Epithelial cell of proximal tubule (primary cell): Measurements from ENCODE around the gene RALGAPA2. TPM values are rescaled to one million over a fixed set of nuclear protein-coding genes. Genes with fewer than 3 reads are reported as not detected.

ENCODE experiments used
- DNase-seq: peaks from one replicate; pipeline ENCODE4 v3.0.0-alpha.2; 2011; ENCODE audit warnings: low read depth
- H3K4me3 ChIP-seq: 2 replicates; pipeline ENCODE4 v1.5.1; 2011; ENCODE audit warnings: low read depth, mild to moderate bottlenecking, low read length
- total RNA-seq: library from RNA; depleted of rRNA; stranded (reverse); fragments of >200 nt; gene quantifications from 2 replicates; pipeline ENCODE4 v1.2.3, GENCODE V29; 2015
- TF ChIP-seq, protein P1 (sequence below): conservative IDR thresholded peaks from 2 replicates; pipeline ENCODE4 v1.5.1; 2012; ENCODE audit warnings: low read depth, mild to moderate bottlenecking, low read length

The RALGAPA2 gene
- total RNA-seq, 1 donor from 2014 or later = 13.8 TPM

DNA sequence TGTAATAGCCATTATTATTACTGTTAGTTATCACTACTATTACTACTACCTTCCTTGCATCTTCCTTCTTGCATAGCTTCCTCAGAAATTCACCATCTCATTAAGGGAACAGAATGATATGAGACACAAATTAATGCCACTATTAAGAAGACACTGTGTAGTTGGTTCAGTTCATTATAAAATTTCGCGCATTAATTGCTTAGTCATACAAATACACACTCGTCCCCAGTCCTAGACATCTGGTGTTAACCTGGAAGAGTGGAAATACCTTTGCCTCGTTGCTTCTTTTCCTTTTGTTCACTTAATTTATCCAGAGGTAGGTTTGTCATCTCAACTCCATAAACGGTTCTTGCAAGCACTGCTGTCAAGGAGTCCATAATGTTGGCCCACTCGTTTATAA lies 107.5 kb downstream of the RALGAPA2 start:
- no peak overlapping the region for H3K4me3 ChIP-seq
- no peak for DNase-seq
- TF ChIP-seq, protein P1, sequence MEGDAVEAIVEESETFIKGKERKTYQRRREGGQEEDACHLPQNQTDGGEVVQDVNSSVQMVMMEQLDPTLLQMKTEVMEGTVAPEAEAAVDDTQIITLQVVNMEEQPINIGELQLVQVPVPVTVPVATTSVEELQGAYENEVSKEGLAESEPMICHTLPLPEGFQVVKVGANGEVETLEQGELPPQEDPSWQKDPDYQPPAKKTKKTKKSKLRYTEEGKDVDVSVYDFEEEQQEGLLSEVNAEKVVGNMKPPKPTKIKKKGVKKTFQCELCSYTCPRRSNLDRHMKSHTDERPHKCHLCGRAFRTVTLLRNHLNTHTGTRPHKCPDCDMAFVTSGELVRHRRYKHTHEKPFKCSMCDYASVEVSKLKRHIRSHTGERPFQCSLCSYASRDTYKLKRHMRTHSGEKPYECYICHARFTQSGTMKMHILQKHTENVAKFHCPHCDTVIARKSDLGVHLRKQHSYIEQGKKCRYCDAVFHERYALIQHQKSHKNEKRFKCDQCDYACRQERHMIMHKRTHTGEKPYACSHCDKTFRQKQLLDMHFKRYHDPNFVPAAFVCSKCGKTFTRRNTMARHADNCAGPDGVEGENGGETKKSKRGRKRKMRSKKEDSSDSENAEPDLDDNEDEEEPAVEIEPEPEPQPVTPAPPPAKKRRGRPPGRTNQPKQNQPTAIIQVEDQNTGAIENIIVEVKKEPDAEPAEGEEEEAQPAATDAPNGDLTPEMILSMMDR = no peak

DNA sequence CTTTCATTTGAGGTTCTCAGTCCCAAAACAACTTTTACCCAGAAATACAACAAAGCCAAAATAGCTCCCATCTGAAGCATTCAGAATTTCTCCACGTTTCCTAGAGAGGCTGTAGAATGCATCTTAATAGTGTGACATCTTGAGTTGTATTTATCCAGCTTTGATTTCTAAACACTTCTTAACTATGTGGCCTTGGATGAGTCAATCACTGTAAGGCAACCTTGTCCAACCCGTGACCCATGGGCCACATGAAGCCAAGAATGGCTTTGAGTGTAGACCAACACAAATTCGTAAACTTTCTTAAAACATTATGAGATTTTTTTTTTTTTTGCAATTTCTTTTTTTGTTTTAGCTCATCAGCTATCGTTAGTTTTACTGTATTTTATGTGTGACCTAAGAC lies 108.1 kb downstream of the RALGAPA2 start:
- no peak overlapping the region for H3K4me3 ChIP-seq
- DNase-seq = no peak
- TF ChIP-seq, protein P1 = no peak

DNA sequence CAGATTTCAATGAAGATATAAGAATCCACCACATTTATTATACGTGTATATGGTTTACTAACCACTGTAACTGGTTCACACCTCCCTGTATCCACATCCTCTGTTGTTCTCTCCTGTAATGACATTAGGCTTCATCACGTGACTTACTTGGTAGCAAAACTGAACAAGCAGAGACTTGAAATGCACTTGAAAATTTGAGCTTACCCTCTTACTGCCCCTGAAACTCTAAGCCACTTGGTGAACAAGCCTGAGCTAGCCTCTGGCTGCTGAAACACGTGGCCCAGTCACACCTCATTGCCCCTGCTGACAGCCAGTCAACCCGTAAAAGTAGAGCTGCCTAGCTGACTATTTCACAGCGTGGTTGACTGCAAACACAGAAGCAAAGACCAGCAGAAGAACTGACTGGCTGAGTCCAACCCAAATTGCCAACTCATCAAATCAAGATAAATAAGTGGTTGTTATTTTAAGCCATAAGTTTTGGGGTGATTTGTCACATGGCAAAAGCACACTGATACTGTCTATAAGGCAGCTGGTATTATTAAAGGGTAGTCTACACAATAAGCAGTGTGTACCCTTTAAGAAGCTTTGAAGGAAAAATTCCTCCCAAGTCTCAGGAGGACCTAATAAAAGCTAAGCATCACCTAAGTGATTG lies 109.0 kb downstream of the RALGAPA2 start:
- TF ChIP-seq, protein P1 = no peak
- peak; percentile 32 for DNase-seq

DNA sequence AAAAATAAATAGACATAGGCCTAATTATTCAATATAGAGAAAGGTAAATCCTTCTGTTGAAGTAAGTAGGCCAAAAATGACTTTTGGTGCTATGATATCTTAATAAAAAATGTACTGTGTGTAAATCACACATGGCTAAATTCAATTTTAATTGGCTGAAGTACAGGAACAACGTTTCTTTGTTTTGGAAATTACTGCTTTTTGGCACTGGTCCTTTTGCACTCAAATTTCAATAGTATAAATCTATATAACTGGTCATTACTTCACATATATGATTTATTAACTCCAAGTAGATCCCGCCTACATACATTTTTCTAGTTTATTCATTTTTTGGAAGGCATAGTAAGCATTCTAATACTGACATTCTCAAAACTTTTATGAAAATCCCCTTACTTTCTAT lies 114.5 kb downstream of the RALGAPA2 start:
- DNase-seq = no peak
- H3K4me3 ChIP-seq = no peak overlapping the region
- TF ChIP-seq, protein P1 = no peak

More for the DNA sequence above, 109.0 kb downstream of the RALGAPA2 start:
- H3K4me3 ChIP-seq = no peak overlapping the region

DNA sequence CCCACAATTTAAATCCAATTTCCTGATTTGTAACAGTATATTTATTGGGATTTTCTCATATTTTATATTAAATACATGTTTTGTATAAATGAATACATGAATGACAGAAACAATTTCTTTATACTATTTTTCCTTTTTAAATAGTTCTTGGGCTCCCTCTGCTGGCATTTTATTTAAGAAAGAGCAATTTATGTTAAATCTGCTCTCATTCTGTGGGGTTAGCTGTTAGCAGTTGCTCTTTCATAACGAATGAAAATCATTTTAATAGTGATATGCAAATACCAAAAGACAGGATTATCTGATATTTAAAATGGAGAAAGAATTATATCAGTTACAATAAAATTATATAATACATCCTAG lies 118.3 kb downstream of the RALGAPA2 start:
- TF ChIP-seq, protein P1 = peak; percentile 30
- H3K4me3 ChIP-seq = no peak overlapping the region
- no peak for DNase-seq

DNA sequence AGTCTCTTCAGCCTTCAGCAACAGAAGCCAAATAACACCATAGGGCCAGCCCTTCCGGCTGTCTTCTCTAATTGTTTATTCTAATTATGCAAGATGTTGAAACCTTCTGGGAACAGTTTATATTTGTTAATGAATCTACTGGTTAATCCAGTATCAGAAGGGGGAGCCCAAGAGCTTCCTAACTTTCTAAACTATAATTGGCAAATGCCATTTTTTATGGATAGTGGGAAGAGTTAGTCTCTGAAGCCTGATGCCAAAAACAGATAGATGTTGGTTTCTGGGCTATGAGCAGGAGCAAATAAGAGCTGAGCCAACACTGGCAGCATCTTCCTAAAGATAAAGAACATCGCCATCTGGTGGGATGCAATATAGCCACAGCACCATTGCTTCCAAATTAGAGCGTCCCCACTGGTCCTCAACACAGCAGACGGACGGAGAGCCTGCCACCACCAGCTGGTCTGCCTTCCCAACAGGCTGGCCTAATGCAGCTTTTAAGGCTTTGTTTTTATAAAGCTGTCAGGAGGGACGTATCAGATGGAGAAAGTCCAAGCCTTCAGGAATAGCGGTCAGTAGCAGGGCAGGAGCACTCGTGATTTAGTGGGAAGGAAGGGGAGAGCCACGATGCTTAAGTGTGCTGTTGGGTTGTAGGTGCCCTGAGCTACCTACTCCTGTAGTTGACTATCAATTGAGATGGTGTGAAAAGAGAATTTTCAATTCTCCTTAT lies 118.8 kb downstream of the RALGAPA2 start:
- TF ChIP-seq, protein P1 = peak; percentile 77
- no peak for DNase-seq
- H3K4me3 ChIP-seq = no peak overlapping the region
